IMR-90 (cell line): ENCODE results near the gene TMPRSS9.

Source experiments
- BHLHE40 ChIP-seq: fragments of 150-350 bp; IDR thresholded peaks from 2 replicates; pipeline ENCODE4 v1.6.1; 2016; ENCODE audit warnings: mild to moderate bottlenecking, low read depth, low read length
- CHD1 ChIP-seq: IDR thresholded peaks from 2 replicates; pipeline ENCODE4 v1.6.1; 2012; ENCODE audit warnings: low read depth, low read length, improper control_type of control experiment
- CTCF ChIP-seq: conservative IDR thresholded peaks from 2 replicates; pipeline ENCODE4 v1.5.1; 2012; ENCODE audit warnings: mild to moderate bottlenecking, low read depth, low read length, improper control_type of control experiment
- ELK1 ChIP-seq: fragments of 150-350 bp; IDR thresholded peaks from 2 replicates; pipeline ENCODE4 v1.6.1; 2016; ENCODE audit warnings: low read depth, mild to moderate bottlenecking, low read length, moderate library complexity, borderline replicate concordance
- MAFK ChIP-seq: IDR thresholded peaks from 2 replicates; pipeline ENCODE4 v1.6.1; 2012; ENCODE audit warnings: low read depth, low read length, improper control_type of control experiment
- MAZ ChIP-seq: IDR thresholded peaks from 2 replicates; pipeline ENCODE4 v1.6.1; 2012; ENCODE audit warnings: low read depth, mild to moderate bottlenecking, low read length, improper control_type of control experiment, moderate library complexity, borderline replicate concordance
- MXI1 ChIP-seq: IDR thresholded peaks from 2 replicates; pipeline ENCODE4 v1.6.1; 2012; ENCODE audit warnings: low read depth, mild to moderate bottlenecking, low read length, moderate library complexity, borderline replicate concordance
- POLR2A ChIP-seq: IDR thresholded peaks from 2 replicates; pipeline ENCODE4 v1.6.1; 2012; ENCODE audit warnings: mild to moderate bottlenecking, low read depth, low read length
- RAD21 ChIP-seq: IDR thresholded peaks from 2 replicates; pipeline ENCODE4 v1.6.1; 2012; ENCODE audit warnings: low read length, improper control_type of control experiment
- RFX5 ChIP-seq: IDR thresholded peaks from 2 replicates; pipeline ENCODE4 v1.8.0; 2012; ENCODE audit warnings: low read depth, mild to moderate bottlenecking, low read length, moderate library complexity
- SMC3 ChIP-seq: fragments of 150-350 bp; IDR thresholded peaks from 2 replicates; pipeline ENCODE4 v1.6.1; 2016; ENCODE audit warnings: low read depth, mild to moderate bottlenecking, antibody characterized with exemption, low read length, moderate library complexity
- USF2 ChIP-seq: fragments of 150-350 bp; IDR thresholded peaks from 2 replicates; pipeline ENCODE4 v1.6.1; 2017; ENCODE audit warnings: mild to moderate bottlenecking, antibody characterized with exemption, low read length, low read depth

- no peak for TF ChIP-seq CTCF
- TF ChIP-seq MXI1: no peak
- TF ChIP-seq POLR2A: no peak
- TF ChIP-seq USF2: no peak
- TF ChIP-seq ELK1: no peak
- no peak for TF ChIP-seq MAFK
- TF ChIP-seq RFX5: no peak
- TF ChIP-seq CHD1: no peak
- TF ChIP-seq RAD21: no peak
- no peak for TF ChIP-seq SMC3
- TF ChIP-seq MAZ: no peak
- no peak for TF ChIP-seq BHLHE40
These were observed 81.2 kb downstream of the TMPRSS9 start for GRCh38 chr19:2441096-2441752.
